ENCODE results near the gene VPS37D.
"Not testable (repeated sequence)": the region's sequence is repeated elsewhere in the genome, so short reads cannot be mapped to it uniquely, and the experiment has no call there.

The VPS37D gene

GRCh38 chr7:73667344-73668102 lies at the start of gene VPS37D:
Gene VPS37D (plus strand): TSS chr7:73667831. CDS start chr7:73667959, 128 bp downstream.
- DNase-seq (ENCODE audit: low spot score), result peak; percentile 86

GRCh38 chr7:73618538-73618937 lies 49.1 kb upstream of the VPS37D start:
- no peak for DNase-seq (ENCODE audit: low spot score)

GRCh38 chr7:73619394-73619793 lies 48.2 kb upstream of the VPS37D start:
- DNase-seq (ENCODE audit: low spot score), result not testable (repeated sequence)

- DNase-seq (ENCODE audit: low spot score), result no peak
These were observed 46.2 kb upstream of the VPS37D start for GRCh38 chr7:73621168-73622063.

GRCh38 chr7:73622527-73622908 lies 45.1 kb upstream of the VPS37D start:
- DNase-seq (ENCODE audit: low spot score), result no peak

- no peak for DNase-seq (ENCODE audit: low spot score)
These were observed 44.5 kb upstream of the VPS37D start for GRCh38 chr7:73622909-73623797.

GRCh38 chr7:73623798-73624668 lies 43.6 kb upstream of the VPS37D start, which contains the start of gene MLXIPL:
Gene MLXIPL (minus strand): TSS chr7:73624522. CDS start chr7:73624492, 30 bp downstream.
- peak; percentile 66 for DNase-seq (ENCODE audit: low spot score)

- DNase-seq (ENCODE audit: low spot score), result no peak
These were observed 43.0 kb upstream of the VPS37D start for GRCh38 chr7:73624669-73625001.

- no peak for DNase-seq (ENCODE audit: low spot score)
These were observed 42.4 kb upstream of the VPS37D start for GRCh38 chr7:73625276-73625675.

GRCh38 chr7:73626814-73627213 lies 40.8 kb upstream of the VPS37D start:
- no peak for DNase-seq (ENCODE audit: low spot score)

- no peak for DNase-seq (ENCODE audit: low spot score)
These were observed 39.1 kb upstream of the VPS37D start for GRCh38 chr7:73628504-73628903.

- DNase-seq (ENCODE audit: low spot score), result no peak
These were observed 36.1 kb upstream of the VPS37D start for GRCh38 chr7:73631558-73631957.

GRCh38 chr7:73633323-73633722 lies 34.3 kb upstream of the VPS37D start:
- DNase-seq (ENCODE audit: low spot score), result no peak

GRCh38 chr7:73633844-73634243 lies 33.8 kb upstream of the VPS37D start:
- DNase-seq (ENCODE audit: low spot score), result no peak

GRCh38 chr7:73635428-73636200 lies 32.0 kb upstream of the VPS37D start:
- no peak for DNase-seq (ENCODE audit: low spot score)

GRCh38 chr7:73638911-73639310 lies 28.7 kb upstream of the VPS37D start:
- no peak for DNase-seq (ENCODE audit: low spot score)

- DNase-seq (ENCODE audit: low spot score), result no peak
These were observed 24.8 kb upstream of the VPS37D start for GRCh38 chr7:73642834-73643233.

- DNase-seq (ENCODE audit: low spot score), result no peak
These were observed 22.8 kb upstream of the VPS37D start for GRCh38 chr7:73644688-73645286.

GRCh38 chr7:73645643-73646174 lies 21.9 kb upstream of the VPS37D start:
- no peak for DNase-seq (ENCODE audit: low spot score)
